HG03342 (cell line): ENCODE measurements around the gene ARFRP1.
"Not testable (repeated sequence)": the region's sequence is repeated elsewhere in the genome, so short reads cannot be mapped to it uniquely, and the experiment has no call there.

Experiments used
- ATAC-seq: cut with Tn5 transposase; IDR thresholded peaks from one replicate; pipeline ENCODE4 v1.9.1; 2021; ENCODE audit warnings: mild to moderate bottlenecking, moderate library complexity; ENCODE audit not compliant: unreplicated experiment

ARFRP1 gene

DNA sequence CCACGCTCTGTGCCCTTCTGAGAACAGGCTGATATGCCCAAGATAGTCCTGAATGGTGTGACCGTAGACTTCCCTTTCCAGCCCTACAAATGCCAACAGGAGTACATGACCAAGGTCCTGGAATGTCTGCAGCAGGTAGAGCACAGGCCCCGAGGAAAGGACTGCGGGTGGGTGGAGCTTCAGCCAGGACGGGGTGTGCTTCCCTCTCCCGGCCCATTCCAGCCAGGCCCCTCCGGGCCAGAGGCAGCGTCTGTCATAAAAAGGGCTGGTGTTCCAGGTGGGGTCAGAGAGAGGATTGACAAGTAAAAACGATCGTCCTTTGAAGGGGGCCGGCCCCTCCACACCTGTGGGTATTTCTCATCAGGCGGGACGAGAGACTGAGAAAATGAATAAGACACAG lies 48.4 kb downstream of the ARFRP1 start:
- ATAC-seq, result no peak

DNA sequence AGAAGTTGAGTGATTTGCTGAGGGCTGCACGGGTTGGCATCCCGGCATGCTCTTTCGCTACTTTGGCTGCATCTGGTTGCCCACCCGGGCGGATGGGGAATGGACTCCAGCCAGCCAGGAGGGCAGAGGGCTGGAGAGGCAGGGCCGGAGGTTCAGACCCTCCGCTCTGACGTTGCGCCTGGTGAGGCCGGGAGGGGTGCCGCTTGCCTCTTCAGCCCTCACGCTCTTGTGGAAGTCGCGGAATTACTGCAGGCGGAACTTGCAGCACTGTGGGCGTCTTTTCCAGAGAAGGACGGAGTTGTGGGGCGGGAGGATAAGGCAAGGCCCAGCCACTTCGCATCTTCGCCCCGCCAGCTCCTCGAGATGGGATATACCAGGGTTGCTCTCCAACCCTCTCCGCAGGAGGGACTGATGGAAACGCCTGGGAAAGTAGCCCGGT lies 49.0 kb downstream of the ARFRP1 start:
- peak; percentile 4 for ATAC-seq

DNA sequence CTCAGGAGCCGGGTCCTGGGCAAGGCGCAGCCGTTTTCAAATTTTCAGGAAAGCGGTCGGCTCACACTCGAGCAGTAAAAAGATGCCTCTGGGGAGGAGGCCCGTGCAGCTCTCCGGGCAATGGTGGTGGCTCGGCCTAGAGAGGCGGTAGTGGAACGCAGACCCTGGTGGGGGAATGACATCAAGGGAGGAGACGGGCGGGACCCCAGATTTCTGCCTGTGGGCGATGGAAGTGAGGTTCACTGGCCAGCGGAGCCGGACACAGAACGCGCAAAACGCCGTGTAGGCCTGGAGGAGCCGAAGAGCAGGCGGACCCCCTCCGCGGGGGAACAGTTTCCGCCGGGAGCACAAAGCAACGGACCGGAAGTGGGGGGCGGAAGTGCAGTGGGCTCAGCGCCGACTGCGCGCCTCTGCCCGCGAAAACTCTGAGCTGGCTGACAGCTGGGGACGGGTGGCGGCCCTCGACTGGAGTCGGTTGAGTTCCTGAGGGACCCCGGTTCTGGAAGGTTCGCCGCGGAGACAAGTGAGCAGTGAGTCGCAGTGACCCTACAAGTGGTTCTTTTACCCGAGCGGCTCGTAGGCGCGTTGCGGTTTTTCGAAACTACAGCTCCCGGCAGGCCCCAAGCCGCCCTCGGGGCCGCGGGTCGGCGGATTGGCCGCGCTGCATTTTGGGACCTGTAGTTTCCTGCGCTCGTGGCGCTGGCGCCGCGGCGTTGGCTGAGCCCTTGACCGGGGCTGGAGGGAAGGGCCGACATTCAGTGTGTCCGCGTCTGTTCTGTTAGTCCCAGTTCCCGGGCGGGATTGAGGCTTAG lies 49.6 kb downstream of the ARFRP1 start, which contains the start of gene RTEL1:
TSS of gene RTEL1 (plus strand) at position 376 of the 812 bp plus-strand sequence. CDS start 1,091 bp downstream, outside the sequence.
- ATAC-seq, result peak; percentile 75

DNA sequence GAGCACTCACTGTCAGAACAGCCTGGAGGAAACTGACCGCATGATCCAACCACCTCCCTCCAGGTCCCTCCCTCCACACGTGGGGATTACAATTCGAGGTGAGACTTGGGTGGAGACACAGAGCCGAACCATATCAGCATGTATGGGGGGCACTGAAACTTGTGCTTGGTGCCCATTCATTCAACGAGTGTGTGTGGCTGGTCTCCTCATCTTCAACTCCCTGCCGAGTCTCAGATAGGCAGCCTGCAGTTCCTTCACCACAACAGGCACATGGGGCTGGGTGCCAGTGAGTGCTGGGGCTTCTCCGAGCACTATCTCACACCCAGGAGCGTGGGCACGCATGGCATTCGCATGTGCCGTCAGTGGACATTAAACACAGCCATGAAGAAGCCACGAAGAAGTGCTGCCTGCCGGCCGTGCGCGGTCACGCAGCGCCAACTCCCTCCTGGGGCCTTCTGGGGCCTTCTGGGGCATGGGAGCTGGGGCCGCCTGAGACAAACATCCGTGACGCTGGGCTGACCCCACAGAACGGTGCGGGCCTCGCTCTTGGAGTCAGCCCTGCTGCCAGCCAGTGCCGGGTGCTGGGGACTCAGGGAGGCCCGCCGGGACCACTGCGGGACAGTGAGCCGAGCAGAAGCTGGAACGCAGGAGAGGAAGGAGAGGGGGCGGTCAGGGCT lies 50.4 kb downstream of the ARFRP1 start:
- ATAC-seq, result no peak

DNA sequence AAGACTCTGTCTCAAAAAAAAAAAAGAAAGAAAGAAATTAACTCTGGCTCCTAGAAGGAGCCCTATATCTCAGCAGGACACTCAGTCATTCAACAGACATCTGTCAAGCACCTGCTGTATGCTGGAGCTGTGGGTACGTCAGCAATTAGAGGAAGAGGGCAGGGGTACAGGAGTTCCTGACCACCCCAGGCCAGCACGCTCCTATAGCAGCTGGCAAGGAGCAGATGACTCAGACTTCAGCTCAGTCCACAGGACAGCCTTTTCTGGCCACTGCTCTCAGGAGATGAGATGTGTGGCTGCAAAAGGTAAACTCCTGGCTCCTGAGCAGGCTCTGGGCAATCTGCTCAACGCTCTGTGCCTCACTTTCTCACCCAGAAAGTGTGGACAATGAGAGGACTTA lies 51.3 kb downstream of the ARFRP1 start:
- no peak for ATAC-seq

DNA sequence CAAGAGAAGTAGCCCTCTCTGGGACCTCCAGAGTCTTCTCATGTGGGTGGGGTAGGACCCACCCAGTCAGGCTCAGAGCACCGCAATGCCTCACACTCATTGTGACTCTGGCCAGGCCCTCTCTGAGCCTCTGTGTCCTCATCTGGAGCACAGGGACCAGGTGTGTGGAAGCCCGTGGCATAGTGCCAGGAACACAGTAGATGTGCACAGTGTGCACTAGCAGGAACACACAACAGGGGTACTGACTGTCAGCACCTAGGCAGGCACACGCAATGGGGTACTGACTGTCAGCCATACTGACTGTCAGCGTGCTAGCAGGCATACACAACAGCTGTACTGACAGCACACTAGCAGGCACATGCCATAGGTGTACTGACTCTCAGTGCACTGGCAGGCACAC lies 52.5 kb downstream of the ARFRP1 start:
- no peak for ATAC-seq

DNA sequence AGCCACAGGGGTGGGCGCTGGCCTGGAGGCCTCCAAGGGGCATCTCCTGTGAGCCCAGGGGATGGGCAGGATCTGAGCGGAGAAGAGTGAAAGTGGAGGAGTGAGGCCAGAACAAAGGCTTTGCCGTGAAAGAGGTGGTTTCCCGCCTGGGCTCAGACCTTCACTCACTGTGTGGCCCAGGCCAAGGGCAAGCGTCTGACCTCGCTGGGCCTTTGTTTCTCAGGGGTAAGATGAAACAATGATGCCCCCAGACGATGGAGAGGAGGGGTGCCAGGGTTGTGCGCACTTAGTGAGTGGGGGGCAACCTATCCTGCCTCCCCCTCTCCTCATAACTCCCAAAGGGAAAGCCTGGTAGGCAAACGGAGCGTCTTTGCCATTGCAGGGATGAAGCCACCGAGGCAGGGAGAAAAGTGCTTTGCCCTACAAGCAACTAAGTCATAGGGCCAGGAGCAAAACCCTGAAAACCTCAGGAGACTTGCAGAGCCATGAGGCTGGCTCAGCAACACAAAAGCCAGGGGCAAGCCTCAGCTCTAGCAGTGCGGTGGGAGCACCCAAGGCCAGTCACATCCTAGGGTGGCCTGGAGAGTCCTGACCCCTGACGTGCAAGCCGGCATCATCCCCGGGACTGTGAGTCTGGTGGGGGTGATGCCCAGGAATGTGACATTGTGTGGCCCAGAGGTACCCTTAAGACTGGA lies 53.7 kb downstream of the ARFRP1 start:
- no peak for ATAC-seq

DNA sequence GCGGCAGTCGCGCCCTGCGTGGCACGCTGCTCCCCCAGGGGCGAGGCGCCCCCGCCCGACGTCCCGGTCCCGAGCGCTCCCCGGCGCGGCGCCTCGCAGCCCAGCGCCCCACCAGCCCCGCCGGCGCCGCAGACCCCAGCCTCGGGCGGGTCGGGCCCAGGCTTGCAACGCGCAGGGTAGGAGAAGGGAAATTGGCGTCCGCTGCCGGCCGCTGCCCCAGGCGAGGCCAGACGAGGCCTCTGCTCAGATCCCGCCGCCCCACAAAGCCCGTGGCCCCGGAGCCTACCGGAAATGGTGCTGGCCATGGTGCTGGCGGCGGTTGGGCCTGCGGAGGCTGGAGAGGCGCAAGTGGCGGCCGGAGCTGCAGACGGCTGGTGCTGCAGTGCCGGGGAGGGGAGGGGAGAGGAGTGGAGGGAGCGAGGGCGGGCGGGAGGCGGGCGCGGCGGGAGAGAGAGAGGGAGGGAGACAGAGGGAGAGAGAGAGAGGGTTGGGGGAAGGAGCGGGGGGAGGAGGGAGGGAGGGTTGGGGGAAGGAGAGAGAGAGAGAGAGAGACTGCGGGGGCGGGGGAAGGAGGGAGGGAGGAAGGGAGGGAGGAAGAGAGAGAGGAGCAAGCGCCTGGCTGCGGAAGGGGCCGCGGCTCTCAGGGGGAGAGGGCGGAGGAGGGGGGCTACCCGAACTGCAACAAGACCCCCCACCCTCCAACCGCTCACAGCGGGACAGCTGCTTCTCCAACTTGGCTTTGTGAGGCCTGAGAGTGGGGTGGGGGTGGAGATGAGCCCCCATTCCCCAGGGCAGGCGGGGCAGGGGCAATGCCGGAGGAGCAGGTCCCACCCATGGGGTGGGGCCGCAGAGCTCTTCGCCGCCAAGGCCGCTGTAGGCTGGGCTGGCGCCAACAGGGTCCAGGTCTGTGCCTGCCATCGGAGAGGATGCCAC lies 54.5 kb downstream of the ARFRP1 start, which contains the start of gene STMN3:
TSS of gene STMN3 (minus strand) at position 384 of the 933 bp plus-strand sequence. CDS start at position 305, 79 bp downstream.
- ATAC-seq, result no peak

DNA sequence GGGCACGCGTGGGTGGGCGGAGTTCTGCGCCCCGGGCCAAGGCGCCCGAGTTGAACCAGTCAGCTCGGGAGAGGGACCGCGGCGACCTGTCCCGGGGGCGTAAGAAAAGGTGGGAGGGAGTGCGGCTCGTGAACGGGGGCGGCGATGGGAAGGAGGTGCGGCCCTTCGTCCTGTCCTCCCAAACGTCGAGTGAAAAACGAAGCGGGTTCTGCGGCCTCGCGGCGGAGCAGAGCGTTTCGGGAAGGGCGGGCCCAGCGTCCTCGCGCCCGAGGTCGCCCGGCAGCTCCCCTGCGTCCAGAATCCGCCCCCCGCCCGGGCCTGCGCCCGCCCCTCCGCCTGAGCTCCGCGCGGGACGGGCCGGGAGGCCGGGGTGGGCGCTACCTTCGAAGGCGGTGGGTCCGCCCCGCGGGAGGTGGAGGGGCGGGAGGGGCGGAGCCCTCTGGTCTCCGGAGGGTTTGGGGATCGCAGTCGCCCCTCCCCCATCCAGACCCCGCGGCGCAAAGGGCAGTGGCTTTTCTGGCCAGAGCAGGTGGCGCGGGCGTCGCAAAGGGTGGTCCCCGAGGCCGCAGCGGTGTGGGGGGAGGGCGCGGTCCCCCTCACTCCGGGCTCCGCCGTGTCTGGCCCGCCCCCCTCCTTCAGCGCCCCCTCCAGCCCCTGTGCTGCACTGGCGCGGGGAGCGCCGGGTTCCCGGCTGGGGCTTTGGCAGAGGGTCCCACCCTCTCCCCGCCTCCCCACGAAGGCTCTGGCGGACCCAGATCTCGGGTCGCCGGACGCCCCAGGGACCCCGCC lies 55.4 kb downstream of the ARFRP1 start:
- ATAC-seq, result no peak

DNA sequence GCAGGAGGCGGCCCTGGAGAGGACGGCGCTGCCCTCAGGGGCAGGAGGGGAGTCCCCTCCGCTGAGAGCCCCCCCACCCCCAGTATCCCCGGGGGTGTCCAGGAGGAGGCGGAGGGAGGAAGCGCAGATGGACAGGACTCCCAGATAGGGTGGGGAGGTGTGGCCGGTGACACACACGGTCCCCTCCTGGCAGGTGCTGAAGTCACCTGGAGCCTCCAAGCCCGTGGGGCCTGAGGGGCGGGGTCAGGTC lies 55.9 kb downstream of the ARFRP1 start:
- ATAC-seq, result no peak

DNA sequence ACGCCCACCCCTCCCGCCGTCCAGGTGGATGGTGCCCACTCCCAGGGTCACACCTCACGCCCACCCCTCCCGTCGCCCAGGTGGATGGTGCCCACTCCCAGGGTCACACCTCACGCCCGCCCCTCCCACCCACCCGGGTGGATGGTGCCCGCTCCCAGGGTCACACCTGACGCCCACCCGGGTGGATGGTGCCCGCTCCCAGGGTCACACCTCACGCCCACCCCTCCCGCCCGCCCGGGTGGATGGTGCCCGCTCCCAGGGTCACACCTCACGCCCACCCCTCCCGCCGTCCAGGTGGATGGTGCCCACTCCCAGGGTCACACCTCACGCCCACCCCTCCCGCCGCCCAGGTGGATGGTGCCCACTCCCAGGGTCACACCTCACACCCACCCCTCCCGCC lies 57.3 kb downstream of the ARFRP1 start:
- not testable (repeated sequence) for ATAC-seq

DNA sequence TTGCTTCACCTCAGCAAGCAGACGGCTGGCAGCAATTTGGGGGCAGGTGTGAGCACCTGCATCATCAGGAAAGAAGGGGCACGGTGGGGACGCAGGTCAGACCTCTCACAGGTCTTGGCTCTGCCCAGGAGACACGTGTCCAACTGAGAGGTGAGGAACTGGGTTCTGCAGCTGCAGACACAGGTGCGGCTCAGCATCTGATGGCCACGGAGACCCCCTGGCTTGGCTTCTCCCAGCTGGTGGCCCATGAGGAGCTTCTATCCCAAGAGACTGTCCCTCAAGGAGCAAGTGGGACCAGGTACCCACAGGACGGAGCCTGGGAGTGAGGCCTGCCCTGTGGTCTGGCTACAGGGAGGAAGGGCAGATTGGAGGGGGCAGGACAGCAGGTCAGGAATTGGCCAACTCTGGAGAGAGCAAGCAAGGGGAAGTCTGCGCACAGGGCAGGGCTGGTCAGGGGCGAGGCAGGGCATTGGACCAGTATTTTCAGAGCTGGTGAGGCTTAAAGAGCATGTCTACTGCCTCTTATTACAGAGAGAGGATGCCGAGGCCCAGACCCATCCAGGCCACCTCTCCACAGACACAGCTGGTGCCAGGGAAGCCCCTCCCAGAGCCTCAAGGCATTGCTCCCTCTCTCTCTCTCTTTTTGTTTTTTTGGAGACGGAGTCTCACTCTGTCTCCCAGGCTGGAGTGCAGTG lies 58.7 kb downstream of the ARFRP1 start:
- no peak for ATAC-seq
